ENCODE data around the gene COL25A1.
"Not testable (repeated sequence)": the region's sequence is repeated elsewhere in the genome, so short reads cannot be mapped to it uniquely, and the experiment has no call there.

COL25A1 gene

GRCh38 chr4:108950158-108950915 lies 352.1 kb downstream of the COL25A1 start:
- no peak for DNase-seq (ENCODE audit: low read depth)

DNA sequence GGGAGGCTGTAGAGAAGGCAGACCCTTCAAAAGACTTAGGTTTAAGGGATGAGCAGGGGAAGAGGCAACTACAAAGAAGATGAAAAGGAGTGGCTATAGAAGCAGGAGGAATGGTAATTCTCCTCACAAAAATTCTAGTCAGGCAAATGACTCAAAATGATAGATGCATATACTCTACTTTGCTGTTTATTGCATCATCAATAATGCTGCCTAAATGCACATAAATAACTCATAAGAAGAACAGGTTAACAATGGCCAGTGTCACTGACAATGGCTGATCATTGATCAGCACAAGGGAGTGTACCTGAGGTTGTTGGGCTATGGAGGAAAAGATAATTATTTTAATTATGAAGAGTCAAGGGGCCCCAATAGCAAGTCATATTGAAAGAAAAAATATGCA lies 354.9 kb downstream of the COL25A1 start:
- DNase-seq (ENCODE audit: low read depth), result no peak

GRCh38 chr4:108946237-108946636 lies 356.2 kb downstream of the COL25A1 start:
- DNase-seq (ENCODE audit: low read depth), result no peak

- peak; percentile 59 for DNase-seq (ENCODE audit: low read depth)
These were observed 358.4 kb downstream of the COL25A1 start for GRCh38 chr4:108943976-108944591.

DNA sequence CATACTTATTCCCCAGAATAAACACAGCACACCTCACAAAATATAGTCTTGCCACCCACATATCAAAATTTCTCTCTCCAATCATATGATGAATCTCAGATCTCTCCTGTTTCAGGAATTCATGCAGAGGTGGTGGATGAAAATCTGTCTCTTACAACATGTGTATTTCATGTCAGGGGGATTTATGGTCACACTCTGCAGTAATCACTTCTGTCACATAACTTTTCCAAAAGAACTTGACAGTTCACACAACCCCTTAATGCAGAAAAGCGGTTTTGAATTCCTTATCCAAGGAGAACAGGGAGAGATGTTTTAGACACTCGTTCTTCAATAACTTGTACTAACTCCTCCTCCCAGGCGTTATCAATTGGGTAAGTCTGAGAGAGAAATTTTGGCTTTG lies 359.1 kb downstream of the COL25A1 start:
- DNase-seq (ENCODE audit: low read depth), result peak; percentile 39

GRCh38 chr4:108941904-108942430 lies 360.5 kb downstream of the COL25A1 start:
- no peak for DNase-seq (ENCODE audit: low read depth)

- DNase-seq (ENCODE audit: low read depth), result no peak
These were observed 361.8 kb downstream of the COL25A1 start for GRCh38 chr4:108940634-108941033.

GRCh38 chr4:108940149-108940548 lies 362.3 kb downstream of the COL25A1 start:
- DNase-seq (ENCODE audit: low read depth), result no peak

GRCh38 chr4:108937066-108937465 lies 365.4 kb downstream of the COL25A1 start:
- no peak for DNase-seq (ENCODE audit: low read depth)

DNA sequence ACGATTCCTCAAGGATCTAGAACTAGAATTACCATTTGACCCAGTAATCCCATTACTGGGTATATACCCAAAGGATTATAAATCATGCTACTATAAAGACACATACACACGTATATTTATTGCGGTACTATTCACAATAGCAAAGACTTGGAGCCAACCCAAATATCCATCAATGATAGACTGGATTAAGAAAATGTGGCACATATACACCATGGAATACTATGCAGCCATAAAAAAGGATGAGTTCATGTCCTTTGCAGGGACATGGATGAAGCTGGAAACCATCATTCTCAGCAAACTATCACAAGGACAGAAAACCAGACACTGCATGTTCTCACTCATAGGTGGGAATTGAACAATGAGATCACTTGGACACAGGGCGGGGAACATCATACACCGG lies 368.5 kb downstream of the COL25A1 start:
- not testable (repeated sequence) for DNase-seq (ENCODE audit: low read depth)

- DNase-seq (ENCODE audit: low read depth), result peak; percentile 40
These were observed 369.4 kb downstream of the COL25A1 start for GRCh38 chr4:108933046-108933445.

- no peak for DNase-seq (ENCODE audit: low read depth)
These were observed 370.5 kb downstream of the COL25A1 start for GRCh38 chr4:108931926-108932325.

- DNase-seq (ENCODE audit: low read depth), result no peak
These were observed 372.3 kb downstream of the COL25A1 start for GRCh38 chr4:108930186-108930585.

DNA sequence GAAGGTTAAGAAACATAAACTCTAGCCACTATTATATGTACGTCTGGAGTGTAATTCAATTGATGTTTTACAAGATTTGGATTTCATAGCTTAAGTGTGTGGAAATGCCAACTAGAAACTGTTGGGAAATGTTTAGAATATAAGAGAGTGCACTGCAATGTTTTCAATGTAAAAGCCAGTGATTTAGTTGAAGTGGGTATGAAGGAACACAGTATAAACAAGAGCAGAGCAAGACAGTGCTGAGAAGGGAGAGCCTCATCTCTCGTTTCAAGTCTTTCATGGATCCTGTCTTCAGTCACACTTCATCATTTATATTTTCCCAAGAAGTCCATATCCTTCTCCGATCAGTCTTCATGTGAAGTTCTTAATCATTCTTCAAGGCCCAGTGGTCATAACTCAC lies 375.7 kb downstream of the COL25A1 start:
- no peak for DNase-seq (ENCODE audit: low read depth)

DNA sequence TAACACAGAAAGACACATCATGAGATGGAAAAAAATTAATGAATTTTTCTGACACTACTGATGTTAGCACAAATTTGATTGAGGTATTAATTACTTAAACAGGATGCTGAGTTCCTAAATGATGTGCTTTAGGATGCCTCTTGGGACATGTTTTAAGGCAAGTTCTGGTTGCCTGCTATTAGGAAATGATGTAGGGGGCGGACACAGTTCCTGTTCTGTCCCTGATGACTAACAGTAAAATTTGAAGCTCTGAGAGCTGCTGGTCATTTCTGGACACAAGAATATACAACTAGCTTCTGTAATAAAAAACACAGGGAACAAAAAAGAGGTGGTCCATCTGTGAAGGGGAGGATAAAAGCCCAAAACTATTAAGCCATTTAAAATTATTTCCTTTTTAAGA lies 376.4 kb downstream of the COL25A1 start:
- no peak for DNase-seq (ENCODE audit: low read depth)

DNA sequence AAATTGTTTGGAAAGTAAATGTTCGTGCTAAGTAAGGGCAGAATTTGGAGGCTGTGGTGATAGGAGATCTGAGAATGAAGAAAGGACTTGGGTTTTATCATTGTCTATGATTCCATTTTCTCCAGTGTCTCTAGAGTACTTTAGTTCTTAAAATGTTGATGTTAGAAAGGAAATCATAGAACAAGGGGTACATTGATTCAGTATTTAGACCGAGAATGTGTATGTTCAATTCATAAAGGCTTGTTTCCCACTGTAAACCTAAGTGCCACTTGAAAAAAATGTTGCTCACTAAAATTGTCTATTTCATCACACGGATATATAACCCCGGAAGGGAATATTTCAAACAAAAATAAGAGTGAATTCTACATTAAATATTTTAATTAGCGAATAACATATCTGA lies 380.3 kb downstream of the COL25A1 start:
- DNase-seq (ENCODE audit: low read depth), result no peak

DNA sequence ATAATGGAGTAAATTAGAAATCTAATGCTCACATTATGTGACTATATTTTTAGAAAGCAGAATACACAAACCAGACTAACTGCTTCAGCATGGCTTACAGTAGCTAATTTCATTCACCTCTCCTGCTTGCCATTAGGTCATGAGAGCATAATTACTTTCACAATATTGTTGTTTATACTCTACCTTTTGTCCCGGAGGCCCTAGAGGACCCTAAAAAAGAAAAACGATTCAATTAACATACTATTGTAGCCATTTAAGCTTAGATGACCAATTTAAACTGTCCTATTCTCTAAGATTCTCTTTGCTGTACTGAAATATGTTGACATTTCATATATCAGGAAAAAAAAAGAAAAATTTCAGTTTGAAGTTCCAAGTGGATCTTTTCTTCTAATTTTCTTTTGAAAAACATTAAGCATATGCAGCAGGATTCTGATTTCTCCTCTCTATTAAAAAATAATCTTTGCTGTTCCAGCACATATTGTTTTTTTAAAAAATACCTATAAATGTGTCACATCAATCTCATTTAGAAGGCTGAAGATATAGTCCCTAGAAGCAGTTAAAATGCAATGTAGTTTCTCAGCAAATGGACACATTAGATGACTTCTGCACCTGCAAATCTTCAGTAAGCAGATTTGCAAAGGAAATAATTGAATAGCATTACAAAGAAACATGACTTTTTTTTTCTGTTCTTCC lies 381.9 kb downstream of the COL25A1 start:
- DNase-seq (ENCODE audit: low read depth), result no peak

DNA sequence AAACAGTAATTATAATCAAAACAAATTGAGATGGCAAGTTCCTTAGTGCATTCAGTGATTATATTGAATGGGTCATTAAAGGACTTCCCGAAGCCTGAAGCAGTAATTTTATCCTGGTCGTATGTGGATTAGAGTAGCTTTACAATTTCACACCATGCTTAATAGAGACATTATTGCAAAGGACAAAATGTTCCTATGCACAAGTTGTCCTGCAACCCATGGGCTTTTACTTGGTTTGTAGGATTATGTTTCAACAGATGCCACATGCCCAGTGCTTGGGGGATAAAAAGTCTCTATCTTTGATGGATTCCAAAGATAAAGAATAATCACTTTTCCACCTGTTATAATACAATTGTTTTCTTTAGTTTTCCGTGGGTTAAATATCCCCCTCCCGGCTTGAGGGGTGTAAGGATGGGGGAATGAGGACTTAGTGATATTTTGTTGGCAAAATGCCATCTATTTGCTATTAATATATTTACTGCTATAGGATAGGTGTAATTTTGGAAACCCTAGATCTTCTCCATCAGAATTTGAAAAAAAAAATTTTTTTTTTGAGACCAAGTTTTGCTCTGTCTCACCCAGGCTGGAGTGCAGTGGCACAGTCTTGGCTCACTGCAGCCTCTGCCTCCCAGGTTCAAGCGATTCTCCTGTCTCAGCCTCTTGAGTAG lies 383.1 kb downstream of the COL25A1 start:
- DNase-seq (ENCODE audit: low read depth), result no peak

DNA sequence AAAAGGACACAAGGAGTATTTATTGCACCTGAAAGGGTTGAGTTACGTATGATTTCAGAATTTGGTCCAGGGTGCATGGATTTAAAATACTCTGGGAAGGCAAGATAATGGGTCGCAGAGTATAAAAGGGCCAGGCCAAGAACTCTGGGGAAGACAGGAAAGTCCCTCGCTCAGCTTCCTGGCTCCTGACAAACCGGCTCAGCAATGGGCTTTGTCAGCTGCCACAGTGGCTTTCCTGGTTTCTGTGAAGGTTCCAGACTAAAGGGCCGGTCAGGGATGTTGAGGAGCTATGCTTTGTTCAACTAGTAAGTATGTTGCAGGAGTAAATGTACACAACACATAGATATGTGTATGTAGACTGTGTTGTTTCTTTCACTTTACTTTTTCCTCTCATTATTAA lies 385.2 kb downstream of the COL25A1 start:
- DNase-seq (ENCODE audit: low read depth), result no peak

DNA sequence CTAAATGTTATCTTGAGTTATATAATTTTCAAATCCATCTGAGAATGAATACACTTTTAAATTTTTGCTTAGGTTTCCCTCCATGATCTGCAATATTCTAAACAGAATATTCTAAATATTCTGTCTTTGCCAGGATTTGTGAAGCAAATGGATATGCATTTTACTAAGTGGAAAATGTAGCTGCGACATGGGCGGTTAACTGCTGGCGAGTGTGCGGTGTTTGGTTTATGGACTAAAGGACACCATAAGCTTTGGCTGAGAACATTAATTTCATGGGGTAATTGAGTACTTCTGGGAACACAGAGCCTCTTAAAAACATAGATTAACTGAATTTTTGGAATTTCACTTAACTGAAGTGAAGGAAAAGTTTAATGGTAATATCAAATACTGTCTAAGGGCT lies 385.8 kb downstream of the COL25A1 start:
- no peak for DNase-seq (ENCODE audit: low read depth)

DNA sequence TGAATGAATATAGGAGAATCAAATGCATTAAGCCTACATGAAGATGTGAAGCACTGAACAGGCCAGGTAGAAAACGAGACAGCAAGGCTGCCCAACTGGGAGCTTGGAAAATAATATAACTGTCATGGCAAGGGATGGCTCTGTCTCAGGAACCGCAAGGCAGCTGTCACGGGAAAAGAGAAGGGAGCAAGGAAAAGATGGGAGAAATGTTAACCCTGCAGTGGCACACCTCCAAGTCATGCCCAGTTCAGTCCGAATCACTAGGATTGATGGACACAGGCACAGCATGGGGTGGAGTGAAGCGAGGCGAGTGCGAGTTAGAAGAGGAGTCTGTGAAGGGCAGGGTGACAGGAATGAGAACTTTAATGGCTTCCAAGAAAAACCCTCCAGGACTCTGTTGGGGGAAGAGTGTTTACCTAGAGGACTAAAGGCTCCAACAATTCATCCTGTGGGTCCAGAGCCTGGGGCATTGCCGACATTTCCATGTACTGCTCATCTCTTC lies 395.5 kb downstream of the COL25A1 start:
- DNase-seq (ENCODE audit: low read depth), result no peak

- no peak for DNase-seq (ENCODE audit: low read depth)
These were observed 396.5 kb downstream of the COL25A1 start for GRCh38 chr4:108906006-108906405.

Measured in amniotic epithelial cell (primary cell).